Measurements from ENCODE around the gene BICC1.

GRCh38 chr10:58842860-58843376, 330.2 kb downstream of the BICC1 start:
- TF ChIP-seq, protein P1, sequence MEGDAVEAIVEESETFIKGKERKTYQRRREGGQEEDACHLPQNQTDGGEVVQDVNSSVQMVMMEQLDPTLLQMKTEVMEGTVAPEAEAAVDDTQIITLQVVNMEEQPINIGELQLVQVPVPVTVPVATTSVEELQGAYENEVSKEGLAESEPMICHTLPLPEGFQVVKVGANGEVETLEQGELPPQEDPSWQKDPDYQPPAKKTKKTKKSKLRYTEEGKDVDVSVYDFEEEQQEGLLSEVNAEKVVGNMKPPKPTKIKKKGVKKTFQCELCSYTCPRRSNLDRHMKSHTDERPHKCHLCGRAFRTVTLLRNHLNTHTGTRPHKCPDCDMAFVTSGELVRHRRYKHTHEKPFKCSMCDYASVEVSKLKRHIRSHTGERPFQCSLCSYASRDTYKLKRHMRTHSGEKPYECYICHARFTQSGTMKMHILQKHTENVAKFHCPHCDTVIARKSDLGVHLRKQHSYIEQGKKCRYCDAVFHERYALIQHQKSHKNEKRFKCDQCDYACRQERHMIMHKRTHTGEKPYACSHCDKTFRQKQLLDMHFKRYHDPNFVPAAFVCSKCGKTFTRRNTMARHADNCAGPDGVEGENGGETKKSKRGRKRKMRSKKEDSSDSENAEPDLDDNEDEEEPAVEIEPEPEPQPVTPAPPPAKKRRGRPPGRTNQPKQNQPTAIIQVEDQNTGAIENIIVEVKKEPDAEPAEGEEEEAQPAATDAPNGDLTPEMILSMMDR (IDR thresholded peaks at IDR 0.05; ENCODE audit: extremely low read depth in 1 of 2, insufficient read depth in 1 of 2, low read depth in 1 of 2, low read length in 2 of 2) = no peak
- TF ChIP-seq POLR2A (IDR thresholded peaks at IDR 0.05; ENCODE audit: low read depth, low read length) (no peak), JUN (IDR thresholded peaks at IDR 0.05; ENCODE audit: borderline replicate concordance, insufficient read depth, insufficient read length, low read depth) (no peak)
